CD4-positive, alpha-beta memory T cell (primary cell): ENCODE results near the gene RPP25L. TPM values are rescaled to one million over a fixed set of nuclear protein-coding genes. Genes with fewer than 3 reads are reported as not detected.

Experiments used
- CTCF ChIA-PET: fragments of 350-600 bp; sonication (Branson Sonifier 250); formaldehyde crosslinking; loops from one replicate; lab custom pipeline; 2021; ENCODE audit warnings: inconsistent platforms; ENCODE audit not compliant: partially characterized antibody; lab: Charles Lee
- POLR2A ChIA-PET: fragments of 350-600 bp; sonication (Branson Sonifier 250); formaldehyde crosslinking; loops from one replicate; lab custom pipeline; 2021; ENCODE audit not compliant: partially characterized antibody; lab: Charles Lee
- DNase-seq, 5 donors: peaks; one replicate each; pipeline versions ENCODE4 v3.0.0 to v3.0.0-alpha.2; 2020 to 2022; ENCODE audit warnings: mixed read lengths in 1 of 5
- H3K27ac ChIP-seq: one replicate; pipeline ENCODE4 v1.7.0; 2013; ENCODE audit warnings: low read depth, low read length
- H3K27me3 ChIP-seq: 2 replicates; pipeline ENCODE4 v1.7.0; 2013; ENCODE audit warnings: mild to moderate bottlenecking, low read length, moderate library complexity; ENCODE audit not compliant: insufficient read depth
- H3K36me3 ChIP-seq: 2 replicates; pipeline ENCODE4 v1.7.0; 2013; ENCODE audit warnings: mild to moderate bottlenecking, low read length, moderate library complexity; ENCODE audit not compliant: insufficient read depth
- H3K4me1 ChIP-seq: 2 replicates; pipeline ENCODE4 v1.7.0; 2013; ENCODE audit warnings: mild to moderate bottlenecking, low read length, moderate library complexity; ENCODE audit not compliant: insufficient read depth
- H3K4me3 ChIP-seq, 2 donors: one replicate each; pipeline ENCODE4 v1.7.0; 2013; ENCODE audit warnings: low read length in 2 of 2, mild to moderate bottlenecking in 1 of 2
- H3K9me3 ChIP-seq, 2 donors: one replicate each; pipeline ENCODE4 v1.7.0; 2013; ENCODE audit warnings: low read length in 2 of 2, control low read depth in 1 of 2; ENCODE audit not compliant: control insufficient read depth in 1 of 2
- H3K27ac Mint-ChIP-seq, 7 donors: one replicate each; pipeline ENCODE4 v1.8.0; 2020 to 2021; ENCODE audit warnings: mixed read lengths in 7 of 7, mild to moderate bottlenecking in 6 of 7, inconsistent platforms in 3 of 7, moderate library complexity in 3 of 7
- H3K27me3 Mint-ChIP-seq, 2 donors: one replicate each; pipeline ENCODE4 v1.8.0; 2020 to 2021; ENCODE audit warnings: mixed read lengths in 2 of 2
- H3K36me3 Mint-ChIP-seq, 2 donors: one replicate each; pipeline ENCODE4 v1.8.0; 2020 to 2021; ENCODE audit warnings: mixed read lengths in 2 of 2, inconsistent platforms in 1 of 2, mild to moderate bottlenecking in 1 of 2
- H3K4me1 Mint-ChIP-seq, 4 donors: one replicate each; pipeline ENCODE4 v1.8.0; 2020 to 2021; ENCODE audit warnings: mixed read lengths in 4 of 4, mild to moderate bottlenecking in 1 of 4
- H3K4me3 Mint-ChIP-seq, 8 donors: one replicate each; pipeline ENCODE4 v1.8.0; 2020 to 2021; ENCODE audit warnings: mixed read lengths in 8 of 8, mild to moderate bottlenecking in 7 of 8, moderate library complexity in 6 of 8, inconsistent platforms in 3 of 8
- H3K9me3 Mint-ChIP-seq, 8 donors: one replicate each; pipeline ENCODE4 v1.8.0; 2020 to 2021; ENCODE audit warnings: mixed read lengths in 8 of 8, mild to moderate bottlenecking in 5 of 8, inconsistent platforms in 3 of 8, moderate library complexity in 1 of 8
- intact Hi-C: fragments of 100-400 bp; cut with micrococcal nuclease; formaldehyde crosslinking; loops from one replicate; pipeline ENCODE4 v1.15.1; 2023
- polyA plus RNA-seq, 2 donors: library from polyadenylated mRNA; unstranded; fragments of 300-500 nt; fragmentation: Illumina TruSeq; gene quantifications; one replicate each; pipeline ENCODE4 v1.2.3, GENCODE V29; 2021
- total RNA-seq, 2 experiments: library from RNA; stranded (reverse); gene quantifications; one replicate each; pipeline ENCODE4 v1.2.3, GENCODE V29; 2021

RPP25L gene
- total and polyA plus RNA-seq, 4 experiments from 2014 or later, result 28.5 to 46.5 (median 34.0) TPM

- H3K27me3 Mint-ChIP-seq, result peaks cover 31 to 34% of the 10 kb centered on the region in 2 donors
- peak within 1 kb of the TSS in 6 of 7 donors; percentile 6 to 90 (median 41) for H3K27ac Mint-ChIP-seq
- DNase-seq, result peak; percentile 24 to 51 (median 40)
- peaks cover 0 to 3% (median 0%) of the 10 kb centered on the region in 8 donors for H3K9me3 Mint-ChIP-seq
- ChIA-PET POLR2A (interaction anchor here (1.1 to 1.7 kb wide), 5 partner anchors 8 to 34 kb away, joined by 3 to 15 read pairs (median 8); partner anchors contain the start of genes DCTN3, RPP25L and SIGMAR1), CTCF (interaction anchor here (0.9 to 10.5 kb wide), 6 partner anchors 8 to 72 kb away, joined by 3 to 235 read pairs (median 4); partner anchors contain the start of genes DCTN3, GALT, RPP25L and SIGMAR1)
- H3K4me3 ChIP-seq, result peak within 1 kb of the TSS in 1 of 2 donors; percentile 37
- peaks cover 0 to under 1% of the 10 kb centered on the region in 2 donors for H3K36me3 Mint-ChIP-seq
- H3K4me3 Mint-ChIP-seq, result peak within 1 kb of the TSS; percentile 84 to 97 (median 87)
- H3K36me3 ChIP-seq, result no peaks in the 10 kb centered on the region
- H3K27me3 ChIP-seq, result peaks cover 50% of the 10 kb centered on the region
- no peaks in the 10 kb centered on the region for H3K9me3 ChIP-seq
- H3K4me1 Mint-ChIP-seq, result peaks cover 12 to 47% (median 17%) of the 10 kb centered on the region in 4 donors
- intact Hi-C loops, result loop anchor here (1.0 kb wide), 1 partner anchor 9 kb away; the partner anchor contains the start of gene DCTN3
- peaks cover 22% of the 10 kb centered on the region for H3K4me1 ChIP-seq
- H3K27ac ChIP-seq, result no peak within 1 kb of the TSS
Observed at GRCh38 chr9:34628656-34629490, 17.0 kb upstream of the RPP25L start, which contains the start of gene ARID3C. TSS of gene ARID3C (minus strand) at chr9:34629066. CDS start at chr9:34628014, 1,052 bp downstream.

- Mint-ChIP-seq H3K4me1 (peaks cover 12 to 46% (median 20%) of the 10 kb centered on the region in 4 donors), H3K9me3 (peaks cover 0 to 3% (median 0%) of the 10 kb centered on the region in 8 donors), H3K27ac (peak overlapping the region in 5 of 7 donors; percentile 6 to 90 (median 40)), H3K4me3 (peak overlapping the region; percentile 79 to 97 (median 86)), H3K27me3 (peaks cover 35 to 39% of the 10 kb centered on the region in 2 donors), H3K36me3 (no peaks in the 10 kb centered on the region)
- DNase-seq, result no peak
- ChIA-PET CTCF (interaction anchor here (1.3 to 10.5 kb wide), 4 partner anchors 10 to 24 kb away, joined by 4 to 235 read pairs (median 6); partner anchors contain the start of genes GALT, RPP25L and SIGMAR1), POLR2A (interaction anchor here (1.1 to 1.7 kb wide), 2 partner anchors 8 to 15 kb away, joined by 3 to 15 read pairs; partner anchors contain the start of gene DCTN3)
- Histone ChIP-seq H3K36me3 (no peaks in the 10 kb centered on the region), H3K4me1 (peaks cover 27% of the 10 kb centered on the region), H3K27ac (no peak overlapping the region), H3K4me3 (peak overlapping the region in 1 of 2 donors; percentile 15), H3K9me3 (no peaks in the 10 kb centered on the region), H3K27me3 (peaks cover 56% of the 10 kb centered on the region)
- intact Hi-C loops, result loop anchor here (1.0 kb wide), 1 partner anchor 8 kb away; the partner anchor contains the start of gene DCTN3
Observed at GRCh38 chr9:34627716-34628655, 16.1 kb upstream of the RPP25L start.

- no peak overlapping the region for H3K4me3 ChIP-seq
- H3K4me3 Mint-ChIP-seq, result no peak overlapping the region
- H3K27ac ChIP-seq, result no peak overlapping the region
- CTCF ChIA-PET, result interaction anchor here (1.1 to 2.5 kb wide), 4 partner anchors 9 to 21 kb away, joined by 3 to 17 read pairs (median 4); no protein-coding TSS in a partner anchor
- POLR2A ChIA-PET, result interaction anchor here (1.9 to 2.3 kb wide), 2 partner anchors 12 to 22 kb away, joined by 6 to 12 read pairs; partner anchors contain the start of genes GALT and SIGMAR1
- intact Hi-C loops, result no loop called here
- peaks cover 17 to 48% (median 26%) of the 10 kb centered on the region in 4 donors for H3K4me1 Mint-ChIP-seq
- H3K9me3 ChIP-seq, result no peaks in the 10 kb centered on the region
- peaks cover 45 to 55% of the 10 kb centered on the region in 2 donors for H3K27me3 Mint-ChIP-seq
- H3K27ac Mint-ChIP-seq, result peak overlapping the region in 1 of 7 donors; percentile 33
- H3K27me3 ChIP-seq, result peaks cover 66% of the 10 kb centered on the region
- no peaks in the 10 kb centered on the region for H3K36me3 ChIP-seq
- peaks cover 0 to 4% of the 10 kb centered on the region in 2 donors for H3K36me3 Mint-ChIP-seq
- peaks cover 34% of the 10 kb centered on the region for H3K4me1 ChIP-seq
- DNase-seq, result no peak
- H3K9me3 Mint-ChIP-seq, result peaks cover 0 to 3% (median 0%) of the 10 kb centered on the region in 8 donors
Observed at GRCh38 chr9:34625186-34625486, 13.2 kb upstream of the RPP25L start.

- Histone ChIP-seq H3K27ac (no peak overlapping the region), H3K27me3 (peaks cover 66% of the 10 kb centered on the region), H3K4me1 (peaks cover 37% of the 10 kb centered on the region), H3K4me3 (no peak overlapping the region), H3K9me3 (no peaks in the 10 kb centered on the region), H3K36me3 (no peaks in the 10 kb centered on the region)
- Mint-ChIP-seq H3K27me3 (peaks cover 45 to 55% of the 10 kb centered on the region in 2 donors), H3K4me3 (peak overlapping the region in 1 of 8 donors; percentile 46), H3K36me3 (peaks cover 0 to 8% of the 10 kb centered on the region in 2 donors), H3K4me1 (peaks cover 19 to 48% (median 29%) of the 10 kb centered on the region in 4 donors), H3K9me3 (peaks cover 0 to 3% (median 0%) of the 10 kb centered on the region in 8 donors), H3K27ac (no peak overlapping the region)
- POLR2A ChIA-PET, result interaction anchor here (1.9 to 2.3 kb wide), 2 partner anchors 12 to 22 kb away, joined by 6 to 12 read pairs; partner anchors contain the start of genes GALT and SIGMAR1
- CTCF ChIA-PET, result interaction anchor here (1.1 to 2.5 kb wide), 4 partner anchors 9 to 21 kb away, joined by 3 to 17 read pairs (median 4); no protein-coding TSS in a partner anchor
- DNase-seq, result no peak
- intact Hi-C loops, result no loop called here
Observed at GRCh38 chr9:34624475-34625185, 12.7 kb upstream of the RPP25L start.

GRCh38 chr9:34623374-34624235 is 11.7 kb upstream of the RPP25L start:
- Mint-ChIP-seq H3K36me3 (peaks cover 0 to 10% of the 10 kb centered on the region in 2 donors), H3K27me3 (peaks cover 41 to 50% of the 10 kb centered on the region in 2 donors), H3K4me3 (peak overlapping the region in 4 of 8 donors; percentile 31 to 65 (median 48)), H3K27ac (peak overlapping the region in 3 of 7 donors; percentile 6 to 66 (median 38)), H3K4me1 (peaks cover 24 to 48% (median 34%) of the 10 kb centered on the region in 4 donors), H3K9me3 (peaks cover 0 to 3% (median 0%) of the 10 kb centered on the region in 8 donors)
- Histone ChIP-seq H3K36me3 (no peaks in the 10 kb centered on the region), H3K27ac (no peak overlapping the region), H3K4me1 (peaks cover 36% of the 10 kb centered on the region), H3K27me3 (peaks cover 59% of the 10 kb centered on the region), H3K9me3 (no peaks in the 10 kb centered on the region), H3K4me3 (no peak overlapping the region)
- ChIA-PET CTCF (interaction anchor here (2.3 kb wide), 1 partner anchor 11 kb away, joined by 20 read pairs; no protein-coding TSS in a partner anchor), POLR2A (interaction anchor here (0.8 to 1.5 kb wide), 3 partner anchors 10 to 42 kb away, joined by 3 to 10 read pairs (median 4); partner anchors contain the start of gene SIGMAR1)
- no peak for DNase-seq
- intact Hi-C loops, result no loop called here
